HG03520 (cell line): ENCODE measurements around the gene TENM4.

Experiments
- ATAC-seq: cut with Tn5 transposase; IDR thresholded peaks from one replicate; pipeline ENCODE4 v1.9.1; 2021; ENCODE audit warnings: mild to moderate bottlenecking, moderate library complexity; ENCODE audit not compliant: unreplicated experiment

Gene TENM4

GRCh38 chr11:79440571-79441460 is at the start of gene TENM4:
Gene TENM4 (minus strand): TSS chr11:79441030. CDS start chr11:79069944, 371,086 bp downstream.
- no peak for ATAC-seq

GRCh38 chr11:79488286-79488685 is 47.5 kb upstream of the TENM4 start:
- no peak for ATAC-seq

GRCh38 chr11:79487412-79487811 is 46.6 kb upstream of the TENM4 start:
- ATAC-seq, result no peak

- no peak for ATAC-seq
Measured at GRCh38 chr11:79486242-79486984, 45.6 kb upstream of the TENM4 start.

- ATAC-seq, result no peak
Measured at GRCh38 chr11:79485694-79486093, 44.9 kb upstream of the TENM4 start.

- ATAC-seq, result no peak
Measured at GRCh38 chr11:79484872-79485271, 44.0 kb upstream of the TENM4 start.

- peak; percentile 85 for ATAC-seq
Measured at GRCh38 chr11:79482800-79483199, 42.0 kb upstream of the TENM4 start.

GRCh38 chr11:79481795-79482194 is 41.0 kb upstream of the TENM4 start:
- peak; percentile 45 for ATAC-seq

GRCh38 chr11:79480864-79481263 is 40.0 kb upstream of the TENM4 start:
- no peak for ATAC-seq

- ATAC-seq, result no peak
Measured at GRCh38 chr11:79472819-79473529, 32.1 kb upstream of the TENM4 start.

- no peak for ATAC-seq
Measured at GRCh38 chr11:79471071-79471844, 30.4 kb upstream of the TENM4 start.

GRCh38 chr11:79470161-79470560 is 29.3 kb upstream of the TENM4 start:
- no peak for ATAC-seq

- no peak for ATAC-seq
Measured at GRCh38 chr11:79467761-79468160, 26.9 kb upstream of the TENM4 start.

GRCh38 chr11:79466411-79466810 is 25.6 kb upstream of the TENM4 start:
- no peak for ATAC-seq

- ATAC-seq, result no peak
Measured at GRCh38 chr11:79465160-79465559, 24.3 kb upstream of the TENM4 start.

GRCh38 chr11:79461666-79462645 is 21.1 kb upstream of the TENM4 start:
- ATAC-seq, result no peak

- no peak for ATAC-seq
Measured at GRCh38 chr11:79461144-79461543, 20.3 kb upstream of the TENM4 start.

- no peak for ATAC-seq
Measured at GRCh38 chr11:79458709-79459108, 17.9 kb upstream of the TENM4 start.

- no peak for ATAC-seq
Measured at GRCh38 chr11:79456501-79456900, 15.7 kb upstream of the TENM4 start.
